Measurements from ENCODE around the gene LSP1. TPM values are rescaled to one million over a fixed set of nuclear protein-coding genes. Genes with fewer than 3 reads are reported as not detected.

LSP1 gene
- total RNA-seq, 4 donors from 2014 or later: 12.3 to 69.6 (median 23.2) TPM

- no peak for DNase-seq
These were observed 7.1 kb upstream of the LSP1 start for GRCh38 chr11:1845561-1846452.

GRCh38 chr11:1846453-1846932 is 6.4 kb upstream of the LSP1 start:
- WGBS, 2 donors (ENCODE audit: low coverage in 1 of 2): 80 to 83% methylated on average over 4 to 9 of the region's 9 CpGs
- no peak overlapping the region for H3K27ac ChIP-seq
- no peak for DNase-seq

More at GRCh38 chr11:1845561-1846452, 7.1 kb upstream of the LSP1 start:
- Histone ChIP-seq H3K36me3 (no peaks in the 10 kb centered on the region), H3K4me1 (peaks cover 0 to 14% (median 6%) of the 10 kb centered on the region in 4 donors), H3K27ac (peak overlapping the region in 1 of 4 donors; percentile 2), H3K9me3 (no peaks in the 10 kb centered on the region), H3K27me3 (no peaks in the 10 kb centered on the region), H3K4me3 (no peak overlapping the region)
- intact Hi-C loops (cut with DNase I; ENCODE audit: low total_unique reads): no loop called here
- 31 to 69% methylated on average over 4 to 21 of the region's 21 CpGs for WGBS, 2 donors (ENCODE audit: low coverage in 1 of 2)
- in situ Hi-C loops (cut with MboI; ENCODE audit: low pct_ligation_motif_present in 1 of 4, low pct_unique_long_range_greater_than_20kb in 1 of 4, low sequenced_read_pairs in 3 of 4): no loop called here
- TF ChIP-seq POLR2AphosphoS5 (IDR thresholded peaks at IDR 0.05) (no peak), POLR2A (IDR thresholded peaks at IDR 0.05) (no peak), EP300 (IDR thresholded peaks at IDR 0.05; ENCODE audit: low read depth) (no peak)
- TF ChIP-seq, protein P1, sequence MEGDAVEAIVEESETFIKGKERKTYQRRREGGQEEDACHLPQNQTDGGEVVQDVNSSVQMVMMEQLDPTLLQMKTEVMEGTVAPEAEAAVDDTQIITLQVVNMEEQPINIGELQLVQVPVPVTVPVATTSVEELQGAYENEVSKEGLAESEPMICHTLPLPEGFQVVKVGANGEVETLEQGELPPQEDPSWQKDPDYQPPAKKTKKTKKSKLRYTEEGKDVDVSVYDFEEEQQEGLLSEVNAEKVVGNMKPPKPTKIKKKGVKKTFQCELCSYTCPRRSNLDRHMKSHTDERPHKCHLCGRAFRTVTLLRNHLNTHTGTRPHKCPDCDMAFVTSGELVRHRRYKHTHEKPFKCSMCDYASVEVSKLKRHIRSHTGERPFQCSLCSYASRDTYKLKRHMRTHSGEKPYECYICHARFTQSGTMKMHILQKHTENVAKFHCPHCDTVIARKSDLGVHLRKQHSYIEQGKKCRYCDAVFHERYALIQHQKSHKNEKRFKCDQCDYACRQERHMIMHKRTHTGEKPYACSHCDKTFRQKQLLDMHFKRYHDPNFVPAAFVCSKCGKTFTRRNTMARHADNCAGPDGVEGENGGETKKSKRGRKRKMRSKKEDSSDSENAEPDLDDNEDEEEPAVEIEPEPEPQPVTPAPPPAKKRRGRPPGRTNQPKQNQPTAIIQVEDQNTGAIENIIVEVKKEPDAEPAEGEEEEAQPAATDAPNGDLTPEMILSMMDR (IDR thresholded peaks at IDR 0.05): no peak

DNA sequence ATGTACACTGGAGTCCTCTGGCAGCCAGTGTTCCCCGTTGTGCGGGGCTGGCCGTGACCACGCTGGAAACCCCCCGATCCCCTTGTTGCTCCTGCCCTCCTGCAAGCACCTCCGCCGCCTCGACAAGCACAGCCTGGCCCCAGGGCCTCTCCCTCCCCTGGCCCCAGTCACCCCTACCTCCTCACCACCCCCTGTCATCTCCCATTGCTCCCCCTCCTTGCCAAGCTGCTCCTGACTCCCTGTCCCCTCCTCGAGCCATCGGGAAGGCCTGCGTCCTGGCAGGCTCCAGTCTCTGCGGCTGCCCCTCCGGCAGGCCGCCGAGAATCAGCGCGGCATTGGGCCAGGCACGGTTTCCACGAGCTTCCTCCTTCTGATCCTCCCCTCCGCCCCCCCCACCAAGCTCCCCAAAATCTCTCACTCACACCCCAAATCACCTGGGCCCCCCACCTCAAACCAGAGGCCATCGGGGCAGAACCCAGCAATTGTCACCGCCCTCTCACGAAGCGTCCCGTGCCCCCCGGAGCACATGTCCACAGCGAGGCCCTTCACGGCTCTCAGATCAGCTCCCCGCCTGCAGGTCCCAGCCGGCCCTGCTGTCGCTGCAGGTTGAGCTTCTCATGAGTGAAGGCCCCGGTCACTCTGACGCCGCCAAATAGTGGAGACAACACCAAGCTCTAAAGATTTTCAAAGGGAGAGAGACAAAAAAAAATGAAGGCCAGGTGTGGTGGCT is 5.7 kb upstream of the LSP1 start:
- Histone ChIP-seq H3K27ac (no peak overlapping the region), H3K4me1 (peaks cover 0 to 24% (median 9%) of the 10 kb centered on the region in 4 donors), H3K9me3 (no peaks in the 10 kb centered on the region), H3K4me3 (no peak overlapping the region), H3K36me3 (no peaks in the 10 kb centered on the region), H3K27me3 (no peaks in the 10 kb centered on the region)
- WGBS, 2 donors (ENCODE audit: low coverage in 1 of 2): 90% methylated on average over 34 of the region's 34 CpGs; no CpG with 5 or more reads in 1 of the 2 donors
- DNase-seq: no peak
- intact Hi-C loops (cut with DNase I; ENCODE audit: low total_unique reads): no loop called here
- in situ Hi-C loops (cut with MboI; ENCODE audit: low pct_ligation_motif_present in 1 of 4, low pct_unique_long_range_greater_than_20kb in 1 of 4, low sequenced_read_pairs in 3 of 4): no loop called here
- TF ChIP-seq, protein P1 (IDR thresholded peaks at IDR 0.05): no peak
- TF ChIP-seq EP300 (IDR thresholded peaks at IDR 0.05; ENCODE audit: low read depth) (no peak), POLR2A (IDR thresholded peaks at IDR 0.05) (no peak), POLR2AphosphoS5 (IDR thresholded peaks at IDR 0.05) (no peak)

More at GRCh38 chr11:1846453-1846932, 6.4 kb upstream of the LSP1 start:
- H3K4me3 ChIP-seq: no peak overlapping the region
- in situ Hi-C loops (cut with MboI; ENCODE audit: low pct_ligation_motif_present in 1 of 4, low pct_unique_long_range_greater_than_20kb in 1 of 4, low sequenced_read_pairs in 3 of 4): no loop called here
- TF ChIP-seq, protein P1 (IDR thresholded peaks at IDR 0.05): no peak
- peaks cover 0 to 17% (median 7%) of the 10 kb centered on the region in 4 donors for H3K4me1 ChIP-seq
- no peaks in the 10 kb centered on the region for H3K36me3 ChIP-seq
- H3K27me3 ChIP-seq: no peaks in the 10 kb centered on the region
- H3K9me3 ChIP-seq: no peaks in the 10 kb centered on the region
- intact Hi-C loops (cut with DNase I; ENCODE audit: low total_unique reads): no loop called here

Data from transverse colon (tissue), 4 donors.